H9 (cell line): Measurements from ENCODE around the gene DMWD. TPM values are rescaled to one million over a fixed set of nuclear protein-coding genes. Genes with fewer than 3 reads are reported as not detected.

Source experiments
- DNase-seq: peaks from one replicate; pipeline ENCODE4 v3.0.0-alpha.2; 2017
- H2AFZ ChIP-seq: one replicate; pipeline ENCODE4 v1.6.1; 2013; ENCODE audit warnings: mild to moderate bottlenecking, low read length, control low read depth, moderate library complexity
- H2AK5ac ChIP-seq: 2 replicates; pipeline ENCODE4 v1.6.1; 2013; ENCODE audit warnings: low read length, control low read depth, mixed read lengths; ENCODE audit not compliant: insufficient read length
- H2BK120ac ChIP-seq: one replicate; pipeline ENCODE4 v1.6.1; 2013; ENCODE audit warnings: low read depth, mild to moderate bottlenecking, low read length, control low read depth, inconsistent platforms; ENCODE audit not compliant: poor library complexity, severe bottlenecking
- H2BK12ac ChIP-seq: 2 replicates; pipeline ENCODE4 v1.6.1; 2013; ENCODE audit warnings: low read length, control low read depth, mixed read lengths, low read depth; ENCODE audit not compliant: insufficient read length
- H2BK15ac ChIP-seq: 2 replicates; pipeline ENCODE4 v1.6.1; 2013; ENCODE audit warnings: low read depth, low read length, control low read depth
- H2BK20ac ChIP-seq: one replicate; pipeline ENCODE4 v1.6.1; 2013; ENCODE audit warnings: low read depth, mild to moderate bottlenecking, low read length, control low read depth, inconsistent platforms; ENCODE audit not compliant: poor library complexity, severe bottlenecking
- H2BK5ac ChIP-seq: 2 replicates; pipeline ENCODE4 v1.6.1; 2013; ENCODE audit warnings: low read length, control low read depth, mixed read lengths; ENCODE audit not compliant: insufficient read length
- H3K14ac ChIP-seq: 2 replicates; pipeline ENCODE4 v1.6.1; 2013; ENCODE audit warnings: low read length, control low read depth; ENCODE audit not compliant: insufficient read depth
- H3K18ac ChIP-seq: 2 replicates; pipeline ENCODE4 v1.6.1; 2013; ENCODE audit warnings: low read depth, mild to moderate bottlenecking, mixed read lengths, low read length, control low read depth; ENCODE audit not compliant: insufficient read length
- H3K23ac ChIP-seq: 2 replicates; pipeline ENCODE4 v1.6.1; 2013; ENCODE audit warnings: low read length, control low read depth, mixed read lengths, low read depth; ENCODE audit not compliant: insufficient read length
- H3K23me2 ChIP-seq: 2 replicates; pipeline ENCODE4 v1.6.1; 2013; ENCODE audit warnings: low read depth, mild to moderate bottlenecking, mixed read lengths, low read length, control low read depth; ENCODE audit not compliant: insufficient read length, poor library complexity, severe bottlenecking
- H3K27ac ChIP-seq: 2 replicates; pipeline ENCODE4 v1.5.1; 2013; ENCODE audit warnings: low read length, control low read depth, mixed read lengths, low read depth; ENCODE audit not compliant: insufficient read length
- H3K27me3 ChIP-seq: 2 replicates; pipeline ENCODE4 v1.6.1; 2013; ENCODE audit warnings: low read length, control low read depth, inconsistent platforms; ENCODE audit not compliant: insufficient read depth
- H3K4ac ChIP-seq: 2 replicates; pipeline ENCODE4 v1.6.1; 2013; ENCODE audit warnings: low read depth, mild to moderate bottlenecking, control low read depth, inconsistent platforms, low read length, moderate library complexity
- H3K4me1 ChIP-seq: 2 replicates; pipeline ENCODE4 v1.6.1; 2013; ENCODE audit warnings: low read length, control low read depth, inconsistent platforms; ENCODE audit not compliant: insufficient read depth
- H3K4me2 ChIP-seq: 2 replicates; pipeline ENCODE4 v1.6.1; 2013; ENCODE audit warnings: low read length, control low read depth, mixed read lengths; ENCODE audit not compliant: insufficient read length, insufficient read depth
- H3K56ac ChIP-seq: 2 replicates; pipeline ENCODE4 v1.6.1; 2013; ENCODE audit warnings: low read depth, mild to moderate bottlenecking, mixed read lengths, low read length, control low read depth; ENCODE audit not compliant: insufficient read length
- H3K79me1 ChIP-seq: 2 replicates; pipeline ENCODE4 v1.6.1; 2013; ENCODE audit warnings: low read depth, mild to moderate bottlenecking, moderate library complexity, low read length, control low read depth, inconsistent platforms; ENCODE audit not compliant: insufficient read depth, poor library complexity, severe bottlenecking
- H3K79me2 ChIP-seq: 2 replicates; pipeline ENCODE4 v1.6.1; 2013; ENCODE audit warnings: low read length, control low read depth, inconsistent platforms; ENCODE audit not compliant: insufficient read depth
- H3K9ac ChIP-seq: 2 replicates; pipeline ENCODE4 v1.6.1; 2013; ENCODE audit warnings: low read length, control low read depth, mixed read lengths; ENCODE audit not compliant: insufficient read length; ENCODE audit errors: extremely low read depth
- H3K9me3 ChIP-seq: one replicate; pipeline ENCODE4 v1.6.1; 2013; ENCODE audit warnings: low read depth, low read length, inconsistent platforms; ENCODE audit not compliant: control insufficient read depth
- H3T11ph ChIP-seq: one replicate; pipeline ENCODE4 v1.6.1; 2013; ENCODE audit warnings: mild to moderate bottlenecking, low read length, control low read depth, inconsistent platforms
- H4K20me1 ChIP-seq: one replicate; pipeline ENCODE4 v1.6.1; 2013; ENCODE audit not compliant: control insufficient read depth, insufficient read length, insufficient read depth
- H4K5ac ChIP-seq: 2 replicates; pipeline ENCODE4 v1.6.1; 2013; ENCODE audit warnings: low read depth, mild to moderate bottlenecking, mixed read lengths, low read length, control low read depth; ENCODE audit not compliant: insufficient read length
- H4K8ac ChIP-seq: replicated peaks from 2 replicates; pipeline ENCODE4 v1.6.1; 2013; ENCODE audit warnings: low read length, control low read depth, mixed read lengths, low read depth; ENCODE audit not compliant: insufficient read length
- H4K91ac ChIP-seq: 2 replicates; pipeline ENCODE4 v1.6.1; 2013; ENCODE audit warnings: low read depth, mild to moderate bottlenecking, moderate library complexity, mixed read lengths, low read length, control low read depth; ENCODE audit not compliant: insufficient read length
- H3K27ac Mint-ChIP-seq, 3 experiments: 2 replicates in 2 of 3; 3 replicates in 1 of 3; pipeline ENCODE4 v1.8.0; 2020 to 2021; ENCODE audit warnings: mixed read lengths in 3 of 3, mild to moderate bottlenecking in 1 of 3, moderate library complexity in 1 of 3
- H3K27me3 Mint-ChIP-seq: 2 replicates; pipeline ENCODE4 v1.8.0; 2021; ENCODE audit warnings: low read depth, mild to moderate bottlenecking, moderate library complexity, mixed read lengths
- H3K36me3 Mint-ChIP-seq, 3 experiments: 2 replicates in 2 of 3; 3 replicates in 1 of 3; pipeline ENCODE4 v1.8.0; 2020 to 2021; ENCODE audit warnings: low read depth in 3 of 3, mixed read lengths in 3 of 3; ENCODE audit not compliant: insufficient read depth in 1 of 3
- H3K4me1 Mint-ChIP-seq, 2 experiments: 2 replicates each; pipeline ENCODE4 v1.8.0; 2020; ENCODE audit warnings: mixed read lengths in 2 of 2
- H3K4me3 Mint-ChIP-seq, 2 experiments: 2 replicates in 1 of 2; 3 replicates in 1 of 2; pipeline ENCODE4 v1.8.0; 2020 to 2021; ENCODE audit warnings: mild to moderate bottlenecking in 2 of 2, mixed read lengths in 2 of 2, moderate library complexity in 1 of 2
- H3K9me3 Mint-ChIP-seq, 2 experiments: 2 replicates in 1 of 2; 3 replicates in 1 of 2; pipeline ENCODE4 v1.8.0; 2020; ENCODE audit warnings: mild to moderate bottlenecking in 2 of 2, mixed read lengths in 2 of 2, moderate library complexity in 1 of 2
- WGBS: extraction: QIAGEN DNeasy Blood & Tissue Kit; methylation state at CpG from one replicate; pipeline ENCODE4 v1.1.7; 2013; ENCODE audit warnings: missing lambda C conversion rate, low lambda C conversion rate, mixed read lengths; ENCODE audit not compliant: insufficient read length; ENCODE audit errors: extremely low coverage; 5-methylcytosine and 5-hydroxymethylcytosine counted together
- total RNA-seq: library from RNA; stranded (reverse); gene quantifications from 2 replicates; pipeline ENCODE4 v1.2.1, GENCODE V29; 2021
- TF ChIP-seq, protein P1 (sequence below): fragments of 200-600 bp; sonication (generic); conservative IDR thresholded peaks from 3 replicates; pipeline ENCODE4 v1.8.0; 2021; ENCODE audit warnings: antibody characterized with exemption, mild to moderate bottlenecking

DMWD gene
- total RNA-seq, 1 experiment from 2014 or later: 75.1 TPM

DNA sequence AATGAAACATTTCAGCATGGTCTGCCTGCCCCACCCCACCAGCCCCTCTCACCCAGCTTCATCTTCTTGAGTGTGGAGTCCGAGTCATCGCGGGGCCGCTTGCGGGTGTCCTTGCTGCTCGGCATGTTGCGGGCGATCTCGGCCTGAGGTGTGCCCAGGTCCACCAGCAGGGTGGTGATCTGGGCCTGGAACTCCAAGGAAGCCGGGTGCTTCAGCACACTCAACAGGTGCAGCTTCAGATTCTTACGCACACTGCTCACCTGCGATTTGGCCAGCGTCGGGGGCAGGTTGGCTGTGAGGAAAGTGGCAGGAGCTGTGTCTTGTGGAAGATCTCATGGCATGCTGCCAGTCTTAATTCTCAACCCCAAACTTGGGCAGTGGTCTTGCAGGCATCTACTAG is 49.6 kb upstream of the DMWD start:
- Histone ChIP-seq H2BK12ac (no peak overlapping the region), H3K23ac (no peak overlapping the region), H3K9me3 (no peaks in the 10 kb centered on the region), H2BK15ac (no peak overlapping the region), H3K14ac (no peak overlapping the region), H2BK20ac (no peak overlapping the region), H2BK120ac (no peak overlapping the region), H3K4ac (no peak overlapping the region), H3K79me2 (no peaks in the 10 kb centered on the region; the same call in 1 of the 2 replicates), H4K20me1 (no peaks in the 10 kb centered on the region), H3K27me3 (no peaks in the 10 kb centered on the region), H3K27ac (no peak overlapping the region), H3K9ac (no peak overlapping the region), H3K56ac (no peak overlapping the region), H3T11ph (no peak overlapping the region), H2AK5ac (no peak overlapping the region), H3K18ac (no peak overlapping the region), H3K79me1 (no peaks in the 10 kb centered on the region), H3K4me1 (no peaks in the 10 kb centered on the region), H2AFZ (no peak overlapping the region), H3K4me2 (no peak overlapping the region), H4K91ac (no peak overlapping the region), H2BK5ac (no peak overlapping the region), H3K23me2 (no peaks in the 10 kb centered on the region), H4K8ac (no peak overlapping the region), H4K5ac (no peak overlapping the region)
- no peak for DNase-seq
- Mint-ChIP-seq H3K27me3 (no peaks in the 10 kb centered on the region), H3K36me3 (peaks cover 75 to 91% (median 84%) of the 10 kb centered on the region in 3 experiments), H3K4me1 (no peaks in the 10 kb centered on the region), H3K4me3 (no peak overlapping the region), H3K27ac (no peak overlapping the region), H3K9me3 (peaks cover 0 to 2% of the 10 kb centered on the region in 2 experiments; a peak in 2 of 5 replicates)
- no CpG with 5 or more reads among the region's 14 CpGs for WGBS
- TF ChIP-seq, protein P1, sequence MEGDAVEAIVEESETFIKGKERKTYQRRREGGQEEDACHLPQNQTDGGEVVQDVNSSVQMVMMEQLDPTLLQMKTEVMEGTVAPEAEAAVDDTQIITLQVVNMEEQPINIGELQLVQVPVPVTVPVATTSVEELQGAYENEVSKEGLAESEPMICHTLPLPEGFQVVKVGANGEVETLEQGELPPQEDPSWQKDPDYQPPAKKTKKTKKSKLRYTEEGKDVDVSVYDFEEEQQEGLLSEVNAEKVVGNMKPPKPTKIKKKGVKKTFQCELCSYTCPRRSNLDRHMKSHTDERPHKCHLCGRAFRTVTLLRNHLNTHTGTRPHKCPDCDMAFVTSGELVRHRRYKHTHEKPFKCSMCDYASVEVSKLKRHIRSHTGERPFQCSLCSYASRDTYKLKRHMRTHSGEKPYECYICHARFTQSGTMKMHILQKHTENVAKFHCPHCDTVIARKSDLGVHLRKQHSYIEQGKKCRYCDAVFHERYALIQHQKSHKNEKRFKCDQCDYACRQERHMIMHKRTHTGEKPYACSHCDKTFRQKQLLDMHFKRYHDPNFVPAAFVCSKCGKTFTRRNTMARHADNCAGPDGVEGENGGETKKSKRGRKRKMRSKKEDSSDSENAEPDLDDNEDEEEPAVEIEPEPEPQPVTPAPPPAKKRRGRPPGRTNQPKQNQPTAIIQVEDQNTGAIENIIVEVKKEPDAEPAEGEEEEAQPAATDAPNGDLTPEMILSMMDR: no peak
